Activated CD4-positive, alpha-beta T cell treated with anti-CD3 and anti-CD28 coated beads, Interleukin-2, amount 50 U/mL, for 48 hours (primary cell): ENCODE measurements around the gene ACTR1A.
A peak's percentile ranks its signal among the peaks of the same experiment; 100 is the strongest.
"Not testable (repeated sequence)": the region's sequence is repeated elsewhere in the genome, so short reads cannot be mapped to it uniquely, and the experiment has no call there.

Source experiments
- DNase-seq, 2 experiments: peaks; one replicate each; pipeline ENCODE4 v3.0.0-alpha.2; 2020

ACTR1A gene

DNA sequence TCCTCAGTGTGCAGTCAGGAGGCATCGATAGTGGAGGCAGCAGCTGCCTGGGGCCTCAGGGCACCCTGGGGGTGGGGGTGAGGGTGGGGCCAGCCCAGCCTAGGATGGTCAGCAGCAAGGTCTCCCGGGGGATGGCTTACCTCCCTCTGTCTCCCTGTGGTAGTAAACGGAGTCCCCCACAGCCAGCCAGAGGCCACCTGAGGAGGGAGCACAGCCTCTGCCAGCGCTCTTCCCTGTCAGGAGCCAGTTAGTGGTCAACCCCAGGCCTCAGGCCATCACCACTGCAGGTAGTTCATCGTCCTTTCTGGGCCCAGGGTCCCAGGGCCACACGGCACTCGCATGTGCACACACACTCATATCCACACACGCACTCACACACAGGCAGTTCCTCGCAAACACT lies 22.1 kb downstream of the ACTR1A start:
- no peak for DNase-seq

- DNase-seq = no peak
Measured at GRCh38 chr10:102479651-102480050, 22.9 kb downstream of the ACTR1A start.

- no peak for DNase-seq
Measured at GRCh38 chr10:102476466-102477141, 25.9 kb downstream of the ACTR1A start.

- no peak for DNase-seq
Measured at GRCh38 chr10:102475451-102476040, 27.0 kb downstream of the ACTR1A start.

GRCh38 chr10:102473445-102474331 lies 28.8 kb downstream of the ACTR1A start:
- peak in 1 of 2 experiments; percentile 9 for DNase-seq

DNA sequence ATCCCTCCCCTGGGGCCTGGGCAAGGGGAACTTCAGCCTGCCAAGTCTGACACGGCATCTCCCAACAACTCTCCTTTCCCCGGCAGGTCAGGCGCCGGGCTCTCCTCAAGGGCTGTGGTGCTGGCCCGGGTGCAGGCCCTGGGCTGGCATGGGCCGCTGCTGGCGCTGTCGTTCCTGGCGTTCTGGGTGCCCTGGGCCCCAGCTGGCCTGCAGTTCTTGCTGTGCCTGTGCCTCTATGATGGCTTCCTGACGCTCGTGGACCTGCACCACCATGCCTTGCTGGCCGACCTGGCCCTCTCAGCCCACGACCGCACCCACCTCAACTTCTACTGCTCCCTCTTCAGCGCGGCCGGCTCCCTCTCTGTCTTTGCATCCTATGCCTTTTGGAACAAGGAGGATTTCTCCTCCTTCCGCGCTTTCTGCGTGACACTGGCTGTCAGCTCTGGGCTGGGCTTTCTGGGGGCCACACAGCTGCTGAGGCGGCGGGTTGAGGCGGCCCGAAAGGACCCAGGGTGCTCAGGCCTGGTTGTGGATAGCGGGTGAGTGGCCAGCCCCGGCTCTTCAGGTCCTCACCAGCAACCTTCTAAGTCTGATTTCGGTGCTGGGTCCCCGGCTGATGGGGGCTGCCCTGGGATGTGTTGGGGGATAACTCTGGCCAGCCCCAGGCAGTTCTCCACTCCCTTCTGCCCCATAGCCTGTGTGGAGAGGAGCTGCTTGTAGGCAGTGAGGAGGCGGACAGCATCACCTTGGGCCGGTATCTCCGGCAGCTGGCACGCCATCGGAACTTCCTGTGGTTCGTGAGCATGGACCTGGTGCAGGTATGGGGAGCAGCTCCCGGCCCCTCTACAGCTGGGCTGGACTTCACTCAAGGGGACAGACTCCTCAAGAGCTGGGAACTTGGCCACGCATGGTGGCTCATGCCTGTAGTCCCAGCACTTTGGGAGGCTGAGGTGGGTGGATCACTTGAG lies 31.6 kb downstream of the ACTR1A start:
- no peak for DNase-seq

DNA sequence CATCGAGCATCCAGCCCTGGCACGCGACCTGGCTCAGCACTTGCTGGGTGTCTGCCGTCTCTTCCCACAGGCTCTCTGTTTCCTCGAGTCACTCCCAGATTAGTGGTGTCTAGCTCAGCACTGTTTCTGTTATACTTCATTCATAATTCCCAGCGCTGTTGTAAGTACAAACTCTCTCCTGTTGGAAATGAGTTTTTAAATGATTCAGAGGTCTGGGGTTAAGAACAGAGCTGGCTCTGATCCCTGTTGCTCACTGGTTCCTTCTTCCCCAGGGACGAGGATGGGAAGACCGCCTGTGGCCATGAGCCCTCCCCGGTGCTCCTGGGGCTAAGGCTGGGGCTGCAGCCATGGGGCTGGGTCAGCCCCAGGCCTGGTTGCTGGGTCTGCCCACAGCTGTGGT lies 33.8 kb downstream of the ACTR1A start:
- no peak for DNase-seq

GRCh38 chr10:102467971-102468438 lies 34.5 kb downstream of the ACTR1A start:
- DNase-seq = no peak

GRCh38 chr10:102467318-102467717 lies 35.2 kb downstream of the ACTR1A start:
- DNase-seq = no peak

- no peak for DNase-seq
Measured at GRCh38 chr10:102465466-102465865, 37.0 kb downstream of the ACTR1A start.

DNA sequence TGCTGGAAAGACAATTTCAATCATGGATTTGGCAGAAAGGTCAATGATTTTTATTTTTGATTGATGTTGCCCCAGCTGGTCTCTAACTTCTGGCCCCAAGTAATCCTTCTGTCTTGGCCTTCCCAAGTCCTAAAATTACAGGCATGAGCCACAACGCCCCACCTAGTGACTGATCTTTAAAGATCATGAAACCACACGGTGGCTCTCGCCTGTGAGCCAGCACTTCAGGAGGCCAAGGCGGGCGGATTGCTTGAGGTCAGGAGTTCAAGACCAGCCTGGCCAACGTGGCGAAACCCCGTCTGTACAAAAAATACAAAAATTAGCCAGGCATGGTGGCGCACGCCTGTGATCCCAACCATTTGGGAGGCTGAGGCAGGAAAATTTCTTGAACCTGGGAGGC lies 38.5 kb downstream of the ACTR1A start:
- no peak for DNase-seq

DNA sequence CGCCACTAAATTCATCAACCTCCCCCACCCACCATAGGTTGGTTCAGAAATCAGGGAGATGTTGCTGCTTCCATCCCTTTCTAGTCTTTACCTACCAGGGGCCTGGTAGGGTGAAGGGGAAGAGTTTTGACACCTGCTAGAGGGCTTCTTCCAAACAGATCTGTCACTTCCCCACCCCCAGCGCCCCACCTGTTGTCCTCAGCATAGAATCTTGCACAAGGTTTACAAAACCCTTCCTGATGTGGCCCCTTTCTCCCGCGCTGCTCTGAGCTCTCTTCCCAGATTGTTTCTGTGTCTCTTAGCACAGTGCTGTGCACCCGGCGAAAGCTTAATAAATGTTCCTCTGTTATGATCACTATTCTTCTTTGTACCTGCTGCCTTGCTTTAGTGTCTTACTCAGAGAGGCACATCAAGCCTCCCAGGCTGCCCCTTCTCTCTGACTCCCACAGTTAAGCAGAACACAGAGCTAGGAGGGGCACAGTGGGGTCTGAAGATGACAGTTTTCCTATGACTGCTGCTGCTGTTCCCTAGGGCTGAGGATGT lies 39.9 kb downstream of the ACTR1A start:
- DNase-seq = no peak

DNA sequence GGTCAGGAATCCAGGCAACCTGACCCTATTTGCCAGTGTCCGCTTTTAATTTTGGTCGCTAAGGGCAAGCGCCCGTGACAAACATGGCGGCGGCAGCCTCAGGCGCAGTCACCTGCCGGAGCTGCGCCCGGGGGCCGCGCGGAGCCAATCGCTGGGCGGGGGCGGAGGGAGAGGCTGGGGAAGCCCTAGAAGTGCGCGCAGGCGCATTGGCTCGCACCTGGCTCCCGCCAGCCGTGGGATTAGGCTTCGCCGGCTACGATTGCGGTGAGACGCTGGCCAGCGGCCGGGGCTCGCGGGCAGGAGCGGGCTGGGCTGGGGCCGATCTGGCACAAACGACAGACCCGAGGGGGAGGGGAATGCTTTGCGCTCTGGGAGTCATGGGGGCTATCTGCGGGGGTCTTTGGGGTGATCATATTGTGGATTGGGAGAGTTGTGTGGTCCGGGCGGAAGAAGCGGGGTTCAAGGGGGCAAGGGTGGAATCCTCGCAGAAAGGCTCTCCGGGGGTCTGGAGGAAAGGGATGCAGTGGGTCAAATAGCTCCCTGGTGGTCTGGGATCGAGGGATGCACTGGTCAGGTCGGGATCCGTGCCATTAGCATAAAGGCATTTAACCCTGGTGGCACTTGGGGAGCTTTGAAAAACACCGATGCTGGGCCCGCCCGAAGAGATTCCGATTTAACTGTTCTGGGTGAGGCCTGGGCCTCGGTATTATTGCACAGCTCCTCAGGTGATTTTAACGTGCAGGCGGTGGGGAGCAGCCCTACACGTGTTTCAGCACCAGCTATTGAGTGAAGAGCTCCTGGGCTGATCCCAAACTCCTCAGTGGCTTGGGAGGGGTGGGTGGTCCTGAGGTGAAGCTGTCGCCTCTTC lies 41.1 kb downstream of the ACTR1A start:
- peak; percentile 94 to 95 for DNase-seq

DNA sequence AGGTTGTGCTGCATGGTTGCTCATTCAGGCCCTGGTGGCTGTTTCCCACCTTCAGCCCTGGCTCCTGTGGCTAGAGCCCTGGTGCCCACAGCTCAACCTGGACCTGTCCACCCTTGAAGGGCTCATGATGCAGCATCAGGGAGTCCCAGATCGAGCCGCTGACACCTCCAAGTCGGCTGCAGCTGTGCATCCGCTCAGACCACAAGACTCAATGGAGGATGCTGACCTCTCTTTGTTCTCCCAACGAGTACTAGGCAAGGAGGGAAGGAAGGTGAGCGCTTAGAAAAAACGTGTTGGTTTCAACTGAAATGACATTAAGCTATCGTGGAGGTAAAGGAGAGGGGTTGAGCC lies 41.7 kb downstream of the ACTR1A start:
- no peak for DNase-seq

DNA sequence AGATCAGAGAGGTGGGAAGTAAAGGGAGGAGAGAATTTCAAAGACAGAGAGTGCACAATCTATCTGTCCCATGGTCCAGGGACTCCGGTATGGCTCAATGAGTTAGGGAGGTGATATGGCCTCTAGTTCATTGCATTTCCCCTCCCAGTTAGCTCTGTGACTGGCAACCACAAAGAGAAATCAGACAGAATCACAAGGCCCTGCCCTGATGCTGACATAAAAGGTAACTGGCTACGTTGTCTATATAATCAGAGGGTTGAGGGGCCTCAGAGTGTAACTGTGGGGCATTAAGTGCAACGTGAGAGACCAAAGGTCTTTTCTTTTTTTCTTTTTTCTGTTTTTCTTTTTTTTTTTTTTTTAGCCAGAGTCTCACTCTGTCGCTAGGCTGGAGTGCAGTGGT lies 43.9 kb downstream of the ACTR1A start:
- DNase-seq = no peak

- no peak for DNase-seq
Measured at GRCh38 chr10:102457591-102458150, 44.8 kb downstream of the ACTR1A start.

DNA sequence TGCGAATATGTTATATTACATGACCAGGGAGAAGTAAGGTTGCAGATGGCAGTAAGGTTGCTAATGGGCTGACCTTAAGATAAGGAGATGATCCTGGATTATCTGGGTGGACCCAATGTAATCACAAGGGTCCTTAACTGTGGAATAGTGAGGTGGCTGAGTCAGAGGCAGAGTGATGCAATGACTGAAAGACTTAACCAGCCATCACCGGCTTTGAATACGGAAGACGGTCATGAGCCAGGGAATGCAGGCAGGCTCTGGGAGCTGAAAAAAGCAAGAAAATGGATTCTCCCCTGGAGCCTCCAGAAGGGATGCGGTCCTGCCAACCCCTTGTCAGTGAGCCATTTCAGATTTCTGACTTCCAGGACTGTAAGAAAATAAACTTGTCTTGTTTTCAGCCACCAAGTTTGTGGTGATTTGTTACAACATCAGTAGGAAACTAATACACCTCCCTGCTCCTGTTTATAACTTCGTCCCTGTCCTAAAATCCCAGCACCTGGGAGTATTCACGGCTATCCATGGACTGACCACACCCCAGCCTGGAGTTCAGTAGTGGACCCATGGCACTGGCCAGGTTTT lies 46.5 kb downstream of the ACTR1A start:
- DNase-seq = no peak

GRCh38 chr10:102454662-102455487 lies 47.6 kb downstream of the ACTR1A start:
- DNase-seq = not testable (repeated sequence)

DNA sequence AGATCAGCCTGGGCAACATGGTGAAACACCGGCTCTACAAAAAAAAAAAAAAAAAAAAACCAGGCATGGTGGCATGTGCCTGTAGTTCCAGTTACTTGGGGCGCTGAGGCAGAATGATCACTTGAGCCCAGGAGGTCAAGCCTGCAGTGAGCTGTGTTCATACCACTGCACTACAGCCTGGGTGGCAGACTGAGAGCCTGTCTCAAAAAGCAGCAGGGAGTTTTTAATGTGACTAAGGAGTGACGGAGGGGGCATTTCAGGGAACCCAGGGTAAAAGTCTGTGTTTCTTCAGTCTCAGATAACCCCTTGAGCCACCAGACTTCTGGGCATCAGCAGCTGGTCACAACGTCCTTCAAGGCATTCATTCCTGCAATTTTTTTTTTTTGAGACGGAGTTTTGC lies 49.0 kb downstream of the ACTR1A start:
- DNase-seq = no peak
